Measurements from ENCODE around the gene CCDC78.

GRCh38 chr16:686459-687260 is 39.6 kb downstream of the CCDC78 start:
- no peak for TF ChIP-seq CTCF (conservative IDR thresholded peaks at IDR 0.05; ENCODE audit: low read depth, low read length)
- TF ChIP-seq POLR2A (IDR thresholded peaks at IDR 0.05; ENCODE audit: low read depth, low read length): no peak
- no peak for TF ChIP-seq RAD21 (IDR thresholded peaks at IDR 0.05; ENCODE audit: low read length)
- TF ChIP-seq RCOR1 (IDR thresholded peaks at IDR 0.05; ENCODE audit: insufficient replicate concordance, low read length): no peak
- no peak for TF ChIP-seq CHD1 (IDR thresholded peaks at IDR 0.05; ENCODE audit: low read depth, low read length)
- TF ChIP-seq SMC3 (IDR thresholded peaks at IDR 0.05; ENCODE audit: low read depth, low read length): no peak
- TF ChIP-seq USF2 (IDR thresholded peaks at IDR 0.05; ENCODE audit: low read depth, low read length): no peak
- TF ChIP-seq ELK1 (IDR thresholded peaks at IDR 0.05; ENCODE audit: borderline replicate concordance, low read depth, low read length): no peak

Measured in IMR-90 (cell line).